ENCODE data around the gene RAPGEF6. TPM values are rescaled to one million over a fixed set of nuclear protein-coding genes. Genes with fewer than 3 reads are reported as not detected.

The RAPGEF6 gene
- total RNA-seq, 1 experiment from 2014 or later = 26.1 TPM

DNA sequence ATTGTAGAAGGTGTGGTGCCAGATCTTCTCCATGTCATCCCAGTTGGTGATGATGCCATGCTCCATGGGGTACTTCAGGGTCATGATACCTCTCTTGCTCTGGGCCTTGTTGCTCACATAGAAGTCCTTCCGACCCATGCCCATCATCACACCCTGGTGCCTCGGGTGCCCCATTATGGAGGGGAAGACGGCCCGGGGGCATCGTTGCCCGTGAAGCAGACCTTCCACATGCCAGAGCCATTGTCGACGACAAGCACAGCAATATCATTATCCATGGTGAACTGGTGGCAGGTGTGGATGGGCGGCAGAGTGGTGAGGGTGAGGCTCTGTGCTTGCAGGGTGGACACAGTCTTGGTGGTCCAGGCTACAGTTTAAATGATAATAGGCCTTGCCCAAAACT is 24.8 kb upstream of the RAPGEF6 start:
- DNase-seq (ENCODE audit: low spot score) = no peak
- BruUV-seq (replicated peaks) = no TSS peak
- no peaks in the 10 kb centered on the region for H3K27me3 ChIP-seq (replicated peaks; ENCODE audit: insufficient read depth, low read depth, low read length, poor library complexity)
- no peaks in the 10 kb centered on the region for H3K36me3 ChIP-seq (ENCODE audit: insufficient read depth, low read length, poor library complexity, severe bottlenecking)
- ChIA-PET POLR2A (ENCODE audit: low non-redundant PET) (no interaction called here), CTCF (no interaction called here)
- H3K4me1 ChIP-seq (ENCODE audit: insufficient read depth, low read length, poor library complexity, severe bottlenecking) = peaks cover 13% of the 10 kb centered on the region
- H3K27ac ChIP-seq (ENCODE audit: low read depth, low read length, poor library complexity, severe bottlenecking) = no peak overlapping the region
- no peaks in the 10 kb centered on the region for H3K9me3 ChIP-seq (ENCODE audit: low read depth, low read length, poor library complexity, severe bottlenecking)
- intact Hi-C loops (cut with micrococcal nuclease; ENCODE audit: unreplicated experiment) = no loop called here
- H3K4me3 ChIP-seq (ENCODE audit: low read depth, low read length, poor library complexity, severe bottlenecking) = no peak overlapping the region
- TF ChIP-seq, protein P1, sequence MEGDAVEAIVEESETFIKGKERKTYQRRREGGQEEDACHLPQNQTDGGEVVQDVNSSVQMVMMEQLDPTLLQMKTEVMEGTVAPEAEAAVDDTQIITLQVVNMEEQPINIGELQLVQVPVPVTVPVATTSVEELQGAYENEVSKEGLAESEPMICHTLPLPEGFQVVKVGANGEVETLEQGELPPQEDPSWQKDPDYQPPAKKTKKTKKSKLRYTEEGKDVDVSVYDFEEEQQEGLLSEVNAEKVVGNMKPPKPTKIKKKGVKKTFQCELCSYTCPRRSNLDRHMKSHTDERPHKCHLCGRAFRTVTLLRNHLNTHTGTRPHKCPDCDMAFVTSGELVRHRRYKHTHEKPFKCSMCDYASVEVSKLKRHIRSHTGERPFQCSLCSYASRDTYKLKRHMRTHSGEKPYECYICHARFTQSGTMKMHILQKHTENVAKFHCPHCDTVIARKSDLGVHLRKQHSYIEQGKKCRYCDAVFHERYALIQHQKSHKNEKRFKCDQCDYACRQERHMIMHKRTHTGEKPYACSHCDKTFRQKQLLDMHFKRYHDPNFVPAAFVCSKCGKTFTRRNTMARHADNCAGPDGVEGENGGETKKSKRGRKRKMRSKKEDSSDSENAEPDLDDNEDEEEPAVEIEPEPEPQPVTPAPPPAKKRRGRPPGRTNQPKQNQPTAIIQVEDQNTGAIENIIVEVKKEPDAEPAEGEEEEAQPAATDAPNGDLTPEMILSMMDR (conservative IDR thresholded peaks at IDR 0.05; ENCODE audit: low read depth, low read length) = no peak
- no peak for TF ChIP-seq EZH2 (IDR thresholded peaks at IDR 0.05; ENCODE audit: borderline replicate concordance, low read depth, low read length, poor library complexity, severe bottlenecking)

DNA sequence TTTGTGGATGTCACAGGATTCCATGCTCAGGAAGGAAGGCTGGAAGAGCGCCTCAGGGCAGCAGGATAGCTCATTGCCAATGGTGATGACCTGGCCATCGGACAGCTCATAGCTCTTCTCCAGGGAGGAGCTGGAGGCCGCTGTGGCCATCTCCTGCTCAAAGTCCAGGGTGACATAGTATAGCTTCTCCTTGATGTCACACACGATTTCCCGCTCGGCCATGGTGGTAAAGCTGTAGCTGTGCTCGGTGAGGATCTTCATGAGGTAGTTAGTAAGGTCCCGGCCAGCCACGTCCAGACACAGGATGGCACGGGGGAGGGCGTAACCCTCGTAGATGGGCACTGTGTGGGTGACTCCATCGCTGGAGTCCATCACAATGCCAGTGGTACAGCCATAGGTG is 24.3 kb upstream of the RAPGEF6 start:
- DNase-seq (ENCODE audit: low spot score) = no peak
- intact Hi-C loops (cut with micrococcal nuclease; ENCODE audit: unreplicated experiment) = no loop called here
- H3K36me3 ChIP-seq (ENCODE audit: insufficient read depth, low read length, poor library complexity, severe bottlenecking) = no peaks in the 10 kb centered on the region
- no peak overlapping the region for H3K27ac ChIP-seq (ENCODE audit: low read depth, low read length, poor library complexity, severe bottlenecking)
- peaks cover 13% of the 10 kb centered on the region for H3K4me1 ChIP-seq (ENCODE audit: insufficient read depth, low read length, poor library complexity, severe bottlenecking)
- no peaks in the 10 kb centered on the region for H3K27me3 ChIP-seq (replicated peaks; ENCODE audit: insufficient read depth, low read depth, low read length, poor library complexity)
- POLR2A ChIA-PET (ENCODE audit: low non-redundant PET) = no interaction called here
- no peak for TF ChIP-seq EZH2 (IDR thresholded peaks at IDR 0.05; ENCODE audit: borderline replicate concordance, low read depth, low read length, poor library complexity, severe bottlenecking)
- TF ChIP-seq, protein P1 (conservative IDR thresholded peaks at IDR 0.05; ENCODE audit: low read depth, low read length) = no peak
- no peak overlapping the region for H3K4me3 ChIP-seq (ENCODE audit: low read depth, low read length, poor library complexity, severe bottlenecking)
- CTCF ChIA-PET = no interaction called here
- no TSS peak for BruUV-seq (replicated peaks)
- no peaks in the 10 kb centered on the region for H3K9me3 ChIP-seq (ENCODE audit: low read depth, low read length, poor library complexity, severe bottlenecking)

DNA sequence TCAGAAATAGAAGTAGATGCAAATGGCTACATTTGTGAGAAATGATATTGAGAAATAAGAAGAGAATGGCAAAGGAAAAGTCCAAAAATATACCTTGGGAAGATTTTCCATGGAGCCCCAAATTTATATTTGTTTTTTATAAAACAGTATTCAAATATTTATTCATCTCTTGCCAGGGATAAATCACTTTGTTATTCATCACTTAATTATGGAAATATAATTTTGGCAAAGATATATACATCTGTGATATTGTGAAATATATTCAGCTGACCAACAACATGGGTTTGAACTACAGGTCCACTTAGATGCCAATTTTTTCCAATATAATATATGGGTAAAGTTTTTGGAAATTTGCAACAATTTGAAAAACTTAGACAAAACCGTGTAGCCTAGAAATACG is 19.7 kb upstream of the RAPGEF6 start:
- no peak for TF ChIP-seq EZH2 (IDR thresholded peaks at IDR 0.05; ENCODE audit: borderline replicate concordance, low read depth, low read length, poor library complexity, severe bottlenecking)
- TF ChIP-seq, protein P1 (conservative IDR thresholded peaks at IDR 0.05; ENCODE audit: low read depth, low read length) = no peak
- POLR2A ChIA-PET (ENCODE audit: low non-redundant PET) = no interaction called here
- Histone ChIP-seq H3K27me3 (replicated peaks; ENCODE audit: insufficient read depth, low read depth, low read length, poor library complexity) (no peaks in the 10 kb centered on the region), H3K9me3 (ENCODE audit: low read depth, low read length, poor library complexity, severe bottlenecking) (no peaks in the 10 kb centered on the region), H3K36me3 (ENCODE audit: insufficient read depth, low read length, poor library complexity, severe bottlenecking) (peaks cover 10% of the 10 kb centered on the region), H3K27ac (ENCODE audit: low read depth, low read length, poor library complexity, severe bottlenecking) (no peak overlapping the region), H3K4me3 (ENCODE audit: low read depth, low read length, poor library complexity, severe bottlenecking) (no peak overlapping the region), H3K4me1 (ENCODE audit: insufficient read depth, low read length, poor library complexity, severe bottlenecking) (peaks cover 13% of the 10 kb centered on the region)
- BruUV-seq (replicated peaks) = no TSS peak
- DNase-seq (ENCODE audit: low spot score) = no peak
- intact Hi-C loops (cut with micrococcal nuclease; ENCODE audit: unreplicated experiment) = no loop called here
- CTCF ChIA-PET = no interaction called here

Measured in A673 (cell line).